ENCODE measurements around the gene DEPDC4. TPM values are rescaled to one million over a fixed set of nuclear protein-coding genes. Genes with fewer than 3 reads are reported as not detected.
"Not testable (repeated sequence)": the region's sequence is repeated elsewhere in the genome, so short reads cannot be mapped to it uniquely, and the experiment has no call there.

The DEPDC4 gene
- total and polyA plus RNA-seq, 2 experiments from 2014 or later: 1.5 TPM; not detected in 1

GRCh38 chr12:100303831-100304230 lies 37.0 kb upstream of the DEPDC4 start:
- in situ Hi-C loops (cut with MboI): no loop called here
- no peak for DNase-seq
- Histone ChIP-seq H3K36me3 (ENCODE audit: low read depth) (peaks cover 22% of the 10 kb centered on the region), H3K4me3 (no peak overlapping the region), H2AFZ (no peak overlapping the region), H3K4me1 (ENCODE audit: insufficient read depth) (no peaks in the 10 kb centered on the region), H3K4me2 (ENCODE audit: unreplicated experiment) (no peak overlapping the region), H3K9ac (no peak overlapping the region), H3K27me3 (replicated peaks; ENCODE audit: insufficient read depth) (no peaks in the 10 kb centered on the region), H3F3A (ENCODE audit: insufficient read depth) (no peaks in the 10 kb centered on the region), H3K9me3 (ENCODE audit: low read depth) (no peaks in the 10 kb centered on the region), H4K20me1 (ENCODE audit: insufficient read depth) (no peaks in the 10 kb centered on the region), H3K9me2 (ENCODE audit: insufficient read depth) (peaks cover 6% of the 10 kb centered on the region; the same call in 1 of the 2 replicates), H3K27ac (no peak overlapping the region), H3K79me2 (ENCODE audit: insufficient read depth) (peaks cover 43% of the 10 kb centered on the region)
- 94 to 95% methylated on average over 2 to 4 of the region's 4 CpGs for WGBS, 2 experiments (ENCODE audit: low coverage in 1 of 2, low lambda C conversion rate in 2 of 2, missing lambda C conversion rate in 2 of 2)
- TF ChIP-seq EZH2 (IDR thresholded peaks at IDR 0.05; ENCODE audit: insufficient read depth, poor library complexity, severe bottlenecking) (no peak), EZH2phosphoT487 (IDR thresholded peaks at IDR 0.05; ENCODE audit: insufficient read depth, low read depth) (no peak)

DNA sequence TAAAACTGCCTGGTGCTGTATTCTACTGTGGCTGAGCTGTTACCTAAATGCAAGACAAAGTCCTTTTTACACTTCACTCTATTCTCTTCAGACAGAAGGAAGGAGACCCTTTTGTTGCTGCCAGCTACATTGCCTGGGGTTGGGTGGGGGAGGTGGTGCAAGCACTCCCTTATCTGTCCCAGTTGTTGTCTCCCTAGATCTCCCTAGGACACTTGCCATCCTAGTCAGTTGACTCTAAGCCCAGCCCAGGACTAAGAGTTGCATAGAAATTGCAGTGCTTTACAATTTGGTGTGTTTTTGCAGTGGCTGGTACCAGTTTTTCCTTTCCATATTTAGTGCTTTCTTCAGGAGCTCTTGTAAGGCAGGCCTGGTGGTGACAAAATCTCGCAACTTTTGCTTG lies 35.2 kb upstream of the DEPDC4 start:
- peaks cover 22% of the 10 kb centered on the region for H3K36me3 ChIP-seq (ENCODE audit: low read depth)
- H3K4me3 ChIP-seq: no peak overlapping the region
- H3K27ac ChIP-seq: no peak overlapping the region
- no peaks in the 10 kb centered on the region for H4K20me1 ChIP-seq (ENCODE audit: insufficient read depth)
- WGBS, 2 experiments (ENCODE audit: low coverage in 1 of 2, low lambda C conversion rate in 2 of 2, missing lambda C conversion rate in 2 of 2): 100% methylated on average over 1 of the region's 1 CpG
- peaks cover 6% of the 10 kb centered on the region; the same call in 1 of the 2 replicates for H3K9me2 ChIP-seq (ENCODE audit: insufficient read depth)
- no peaks in the 10 kb centered on the region for H3K4me1 ChIP-seq (ENCODE audit: insufficient read depth)
- in situ Hi-C loops (cut with MboI): no loop called here
- DNase-seq: no peak
- H3F3A ChIP-seq (ENCODE audit: insufficient read depth): no peaks in the 10 kb centered on the region
- H2AFZ ChIP-seq: no peak overlapping the region
- H3K9me3 ChIP-seq (ENCODE audit: low read depth): no peaks in the 10 kb centered on the region
- peaks cover 47% of the 10 kb centered on the region for H3K79me2 ChIP-seq (ENCODE audit: insufficient read depth)
- no peak overlapping the region for H3K4me2 ChIP-seq (ENCODE audit: unreplicated experiment)
- no peak for TF ChIP-seq EZH2phosphoT487 (IDR thresholded peaks at IDR 0.05; ENCODE audit: insufficient read depth, low read depth)
- TF ChIP-seq EZH2 (IDR thresholded peaks at IDR 0.05; ENCODE audit: insufficient read depth, poor library complexity, severe bottlenecking): no peak
- no peaks in the 10 kb centered on the region for H3K27me3 ChIP-seq (replicated peaks; ENCODE audit: insufficient read depth)
- H3K9ac ChIP-seq: no peak overlapping the region

- Histone ChIP-seq H3K4me3 (no peak overlapping the region), H3K27ac (no peak overlapping the region), H2AFZ (no peak overlapping the region), H3K4me1 (ENCODE audit: insufficient read depth) (peaks cover 8% of the 10 kb centered on the region), H3K79me2 (ENCODE audit: insufficient read depth) (peaks cover 28% of the 10 kb centered on the region), H3F3A (ENCODE audit: insufficient read depth) (peaks cover 9% of the 10 kb centered on the region; the same call in 1 of the 2 replicates), H3K9ac (no peak overlapping the region), H4K20me1 (ENCODE audit: insufficient read depth) (no peaks in the 10 kb centered on the region), H3K36me3 (ENCODE audit: low read depth) (peaks cover 9% of the 10 kb centered on the region), H3K27me3 (replicated peaks; ENCODE audit: insufficient read depth) (no peaks in the 10 kb centered on the region), H3K9me3 (ENCODE audit: low read depth) (no peaks in the 10 kb centered on the region), H3K4me2 (ENCODE audit: unreplicated experiment) (no peak overlapping the region), H3K9me2 (ENCODE audit: insufficient read depth) (no peaks in the 10 kb centered on the region)
- DNase-seq: peak; percentile 70
- no peak for TF ChIP-seq EZH2phosphoT487 (IDR thresholded peaks at IDR 0.05; ENCODE audit: insufficient read depth, low read depth)
- no peak for TF ChIP-seq EZH2 (IDR thresholded peaks at IDR 0.05; ENCODE audit: insufficient read depth, poor library complexity, severe bottlenecking)
- WGBS, 2 experiments (ENCODE audit: low coverage in 1 of 2, low lambda C conversion rate in 2 of 2, missing lambda C conversion rate in 2 of 2): 81 to 98% methylated on average over 3 to 4 of the region's 4 CpGs
- in situ Hi-C loops (cut with MboI): no loop called here
Observed at GRCh38 chr12:100295764-100296555, 29.1 kb upstream of the DEPDC4 start.

- H3K79me2 ChIP-seq (ENCODE audit: insufficient read depth): peaks cover 25% of the 10 kb centered on the region; the same call in 1 of the 2 replicates
- H3K4me3 ChIP-seq; DNase-seq; H3F3A ChIP-seq (ENCODE audit: insufficient read depth); H4K20me1 ChIP-seq (ENCODE audit: insufficient read depth); in situ Hi-C loops (cut with MboI); H3K4me1 ChIP-seq (ENCODE audit: insufficient read depth); H3K9me3 ChIP-seq (ENCODE audit: low read depth); H2AFZ ChIP-seq; H3K27me3 ChIP-seq (replicated peaks; ENCODE audit: insufficient read depth); H3K9ac ChIP-seq; H3K27ac ChIP-seq; H3K4me2 ChIP-seq (ENCODE audit: unreplicated experiment); H3K36me3 ChIP-seq (ENCODE audit: low read depth); H3K9me2 ChIP-seq (ENCODE audit: insufficient read depth): not testable (repeated sequence)
- WGBS, 2 experiments (ENCODE audit: low coverage in 1 of 2, low lambda C conversion rate in 2 of 2, missing lambda C conversion rate in 2 of 2): 93% methylated on average over 3 of the region's 24 CpGs; no CpG with 5 or more reads in 1 of the 2 experiments
Observed at GRCh38 chr12:100294366-100294765, 27.5 kb upstream of the DEPDC4 start.

Measured in GM23248 (cell line).